ENCODE data around the gene VPS51.

The VPS51 gene

GRCh38 chr11:65095974-65096806 lies at the start of gene VPS51:
VPS51 (plus strand) TSS chr11:65096214; CDS start chr11:65096251, 37 bp downstream.
- DNase-seq (ENCODE audit: low read depth), result peak; percentile 93
- Histone ChIP-seq H3K27me3 (replicated peaks; ENCODE audit: control insufficient read depth, insufficient read depth, low read length) (no peaks in the 10 kb centered on the region), H3K36me3 (ENCODE audit: control insufficient read depth, insufficient read depth, low read length, severe bottlenecking) (no peaks in the 10 kb centered on the region), H3K4me1 (ENCODE audit: control insufficient read depth, insufficient read depth, low read length) (peaks cover 20% of the 10 kb centered on the region), H3K9me3 (ENCODE audit: control insufficient read depth, low read length) (no peaks in the 10 kb centered on the region), H3K4me3 (ENCODE audit: low read length) (peak within 1 kb of the TSS; percentile 85), H3K9ac (ENCODE audit: low read length) (peak within 1 kb of the TSS; percentile 90)

DNA sequence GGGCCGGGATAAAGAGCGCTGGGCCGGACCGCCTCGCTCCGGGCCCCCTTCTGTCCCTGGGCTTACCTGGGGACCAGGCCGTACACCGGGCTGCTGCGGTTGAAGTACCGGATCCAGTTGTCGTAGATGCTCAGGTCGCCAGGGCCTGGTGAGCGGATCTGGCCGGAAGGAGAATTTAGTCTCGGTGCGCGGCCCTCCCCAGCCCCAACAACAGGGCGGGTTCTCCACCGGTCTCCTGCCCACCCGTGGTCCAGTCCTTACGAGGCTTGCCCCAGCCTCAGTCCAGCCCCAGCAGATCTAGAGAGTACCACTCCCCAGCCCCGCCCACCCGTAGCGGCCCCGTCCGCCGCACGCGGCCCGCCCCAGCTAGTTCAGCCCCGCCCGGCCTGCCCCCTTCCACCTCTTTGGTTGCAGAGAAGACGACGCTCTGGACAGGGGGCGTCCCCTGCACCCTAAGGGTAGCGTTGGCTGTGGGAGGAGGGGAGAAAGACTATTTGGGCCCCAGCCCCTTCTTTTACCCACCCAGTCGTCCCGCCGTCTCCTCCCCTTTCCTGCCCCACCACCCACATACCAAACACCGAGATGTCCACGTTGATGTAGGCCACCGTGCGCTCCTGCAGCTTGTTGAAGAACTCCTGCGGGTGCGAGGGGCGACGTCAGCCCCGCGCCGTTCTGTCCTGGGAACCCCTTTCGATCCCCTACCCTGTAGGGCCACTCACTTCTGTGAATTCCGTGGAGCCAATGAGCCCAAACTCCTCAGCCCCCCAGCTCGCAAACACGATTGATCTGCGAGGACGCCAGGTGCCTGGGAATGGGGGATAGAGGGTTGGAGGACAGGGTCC lies 48.2 kb upstream of the VPS51 start:
- H3K36me3 ChIP-seq (ENCODE audit: control insufficient read depth, insufficient read depth, low read length, severe bottlenecking), result peaks cover 7% of the 10 kb centered on the region
- H3K9me3 ChIP-seq (ENCODE audit: control insufficient read depth, low read length), result no peaks in the 10 kb centered on the region
- peak overlapping the region; percentile 71 for H3K9ac ChIP-seq (ENCODE audit: low read length)
- no peak for DNase-seq (ENCODE audit: low read depth)
- peaks cover 17% of the 10 kb centered on the region for H3K4me1 ChIP-seq (ENCODE audit: control insufficient read depth, insufficient read depth, low read length)
- H3K4me3 ChIP-seq (ENCODE audit: low read length), result peak overlapping the region; percentile 77
- H3K27me3 ChIP-seq (replicated peaks; ENCODE audit: control insufficient read depth, insufficient read depth, low read length), result peaks cover 4% of the 10 kb centered on the region

- Histone ChIP-seq H3K9ac (ENCODE audit: low read length) (no peak overlapping the region), H3K4me3 (ENCODE audit: low read length) (no peak overlapping the region)
- DNase-seq (ENCODE audit: low read depth), result no peak
Measured at GRCh38 chr11:65051398-65051858, 44.6 kb upstream of the VPS51 start.

DNA sequence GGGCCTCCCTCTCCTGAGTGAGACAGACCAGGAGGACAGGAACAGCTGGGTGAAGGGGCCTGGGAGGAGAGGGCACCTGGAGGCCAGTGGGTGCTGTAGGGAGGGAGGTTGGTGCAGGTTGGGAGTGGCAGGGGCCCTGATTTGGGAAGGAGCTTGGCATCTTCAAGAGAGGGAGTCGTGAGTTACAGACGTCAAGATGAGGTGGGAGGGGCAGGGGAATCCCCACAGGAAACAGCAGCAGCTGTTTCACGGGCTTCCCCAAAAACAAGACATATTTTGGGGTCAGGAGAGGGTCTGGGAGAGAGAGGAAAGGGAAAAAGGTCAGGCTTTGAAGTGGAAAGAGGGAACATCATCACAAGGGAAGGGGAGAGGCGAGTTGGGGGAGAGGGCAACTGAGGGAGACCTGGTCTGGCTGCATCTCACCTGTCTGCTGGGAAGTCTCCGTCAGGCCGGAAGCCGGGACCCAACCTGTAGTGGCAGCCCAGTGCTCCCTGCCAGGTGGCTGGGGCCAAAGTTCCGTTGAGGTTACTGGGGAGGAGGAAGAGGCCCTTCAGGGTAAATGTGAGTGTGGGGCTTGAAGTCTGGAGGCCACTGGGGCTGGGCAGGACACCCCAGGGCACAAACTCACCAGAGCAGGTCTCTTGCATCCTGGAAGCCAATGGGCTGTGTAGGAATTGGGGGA lies 42.0 kb upstream of the VPS51 start:
- Histone ChIP-seq H3K4me1 (ENCODE audit: control insufficient read depth, insufficient read depth, low read length) (no peaks in the 10 kb centered on the region), H3K9me3 (ENCODE audit: control insufficient read depth, low read length) (no peaks in the 10 kb centered on the region), H3K36me3 (ENCODE audit: control insufficient read depth, insufficient read depth, low read length, severe bottlenecking) (no peaks in the 10 kb centered on the region), H3K9ac (ENCODE audit: low read length) (no peak overlapping the region), H3K4me3 (ENCODE audit: low read length) (no peak overlapping the region), H3K27me3 (replicated peaks; ENCODE audit: control insufficient read depth, insufficient read depth, low read length) (peaks cover 24% of the 10 kb centered on the region)
- DNase-seq (ENCODE audit: low read depth), result no peak

More at GRCh38 chr11:65051398-65051858, 44.6 kb upstream of the VPS51 start:
- Histone ChIP-seq H3K9me3 (ENCODE audit: control insufficient read depth, low read length) (no peaks in the 10 kb centered on the region), H3K27me3 (replicated peaks; ENCODE audit: control insufficient read depth, insufficient read depth, low read length) (peaks cover 24% of the 10 kb centered on the region), H3K4me1 (ENCODE audit: control insufficient read depth, insufficient read depth, low read length) (peaks cover 5% of the 10 kb centered on the region), H3K36me3 (ENCODE audit: control insufficient read depth, insufficient read depth, low read length, severe bottlenecking) (no peaks in the 10 kb centered on the region)

GRCh38 chr11:65055538-65055937 lies 40.5 kb upstream of the VPS51 start:
- no peak overlapping the region for H3K9ac ChIP-seq (ENCODE audit: low read length)
- H3K9me3 ChIP-seq (ENCODE audit: control insufficient read depth, low read length), result no peaks in the 10 kb centered on the region
- H3K4me3 ChIP-seq (ENCODE audit: low read length), result no peak overlapping the region
- no peaks in the 10 kb centered on the region for H3K36me3 ChIP-seq (ENCODE audit: control insufficient read depth, insufficient read depth, low read length, severe bottlenecking)
- DNase-seq (ENCODE audit: low read depth), result no peak
- H3K4me1 ChIP-seq (ENCODE audit: control insufficient read depth, insufficient read depth, low read length), result no peaks in the 10 kb centered on the region
- peaks cover 24% of the 10 kb centered on the region for H3K27me3 ChIP-seq (replicated peaks; ENCODE audit: control insufficient read depth, insufficient read depth, low read length)

DNA sequence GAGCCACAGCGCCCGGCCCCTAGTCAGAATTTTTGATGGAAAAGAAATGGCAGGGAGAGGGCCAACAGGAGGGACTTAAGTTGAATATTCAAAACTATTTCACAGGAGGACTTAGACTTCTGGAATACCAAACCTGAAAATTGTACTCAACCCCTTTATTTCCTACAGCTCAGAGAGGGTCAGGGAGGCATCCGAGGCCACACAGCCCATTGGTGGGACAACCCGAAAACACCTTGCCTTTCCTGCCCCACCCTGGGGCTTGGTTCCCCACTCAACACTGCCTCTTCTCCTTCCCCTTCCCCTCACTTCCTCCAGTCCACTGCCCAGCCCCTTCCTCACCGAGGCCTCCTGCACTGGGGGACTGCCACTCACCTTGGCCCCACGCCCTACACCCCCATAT lies 39.0 kb upstream of the VPS51 start:
- no peak for DNase-seq (ENCODE audit: low read depth)
- H3K9ac ChIP-seq (ENCODE audit: low read length), result no peak overlapping the region
- H3K36me3 ChIP-seq (ENCODE audit: control insufficient read depth, insufficient read depth, low read length, severe bottlenecking), result no peaks in the 10 kb centered on the region
- H3K4me3 ChIP-seq (ENCODE audit: low read length), result no peak overlapping the region
- no peaks in the 10 kb centered on the region for H3K4me1 ChIP-seq (ENCODE audit: control insufficient read depth, insufficient read depth, low read length)
- H3K9me3 ChIP-seq (ENCODE audit: control insufficient read depth, low read length), result no peaks in the 10 kb centered on the region
- H3K27me3 ChIP-seq (replicated peaks; ENCODE audit: control insufficient read depth, insufficient read depth, low read length), result peaks cover 24% of the 10 kb centered on the region

- no peaks in the 10 kb centered on the region for H3K4me1 ChIP-seq (ENCODE audit: control insufficient read depth, insufficient read depth, low read length)
- H3K36me3 ChIP-seq (ENCODE audit: control insufficient read depth, insufficient read depth, low read length, severe bottlenecking), result no peaks in the 10 kb centered on the region
- no peak overlapping the region for H3K4me3 ChIP-seq (ENCODE audit: low read length)
- H3K27me3 ChIP-seq (replicated peaks; ENCODE audit: control insufficient read depth, insufficient read depth, low read length), result peaks cover 23% of the 10 kb centered on the region
- DNase-seq (ENCODE audit: low read depth), result no peak
- no peak overlapping the region for H3K9ac ChIP-seq (ENCODE audit: low read length)
- no peaks in the 10 kb centered on the region for H3K9me3 ChIP-seq (ENCODE audit: control insufficient read depth, low read length)
Measured at GRCh38 chr11:65057526-65057925, 38.5 kb upstream of the VPS51 start.

DNA sequence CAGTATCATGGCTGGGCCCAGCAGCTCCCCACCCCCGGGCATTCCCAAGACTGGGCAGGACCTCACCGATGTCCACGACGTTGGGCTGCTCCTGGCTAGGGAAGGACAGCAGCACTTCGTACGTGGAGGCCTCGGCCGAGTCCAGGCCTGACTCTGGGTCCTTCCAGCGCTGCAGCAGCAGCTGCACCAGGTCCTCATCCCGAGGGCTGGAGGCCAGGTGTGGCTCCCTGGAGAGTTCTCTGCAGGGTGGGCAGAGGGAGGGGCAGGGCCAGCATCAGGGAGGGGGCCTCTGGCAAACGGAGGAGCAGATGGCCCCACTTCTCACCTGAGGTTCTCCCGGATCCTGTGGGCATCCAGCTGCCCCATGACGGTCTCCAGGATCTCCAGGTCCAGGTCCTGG lies 38.0 kb upstream of the VPS51 start:
- Histone ChIP-seq H3K4me3 (ENCODE audit: low read length) (no peak overlapping the region), H3K9ac (ENCODE audit: low read length) (no peak overlapping the region), H3K4me1 (ENCODE audit: control insufficient read depth, insufficient read depth, low read length) (no peaks in the 10 kb centered on the region), H3K9me3 (ENCODE audit: control insufficient read depth, low read length) (no peaks in the 10 kb centered on the region), H3K27me3 (replicated peaks; ENCODE audit: control insufficient read depth, insufficient read depth, low read length) (peaks cover 19% of the 10 kb centered on the region), H3K36me3 (ENCODE audit: control insufficient read depth, insufficient read depth, low read length, severe bottlenecking) (no peaks in the 10 kb centered on the region)
- DNase-seq (ENCODE audit: low read depth), result no peak

GRCh38 chr11:65058419-65059054 lies 37.5 kb upstream of the VPS51 start, which contains the start of gene NAALADL1:
NAALADL1 (minus strand) TSS chr11:65058553; CDS start chr11:65058521, 32 bp downstream.
- H3K9ac ChIP-seq (ENCODE audit: low read length), result no peak within 1 kb of the TSS
- no peak for DNase-seq (ENCODE audit: low read depth)
- H3K36me3 ChIP-seq (ENCODE audit: control insufficient read depth, insufficient read depth, low read length, severe bottlenecking), result no peaks in the 10 kb centered on the region
- no peak within 1 kb of the TSS for H3K4me3 ChIP-seq (ENCODE audit: low read length)
- no peaks in the 10 kb centered on the region for H3K9me3 ChIP-seq (ENCODE audit: control insufficient read depth, low read length)
- peaks cover 14% of the 10 kb centered on the region for H3K27me3 ChIP-seq (replicated peaks; ENCODE audit: control insufficient read depth, insufficient read depth, low read length)
- H3K4me1 ChIP-seq (ENCODE audit: control insufficient read depth, insufficient read depth, low read length), result no peaks in the 10 kb centered on the region

DNA sequence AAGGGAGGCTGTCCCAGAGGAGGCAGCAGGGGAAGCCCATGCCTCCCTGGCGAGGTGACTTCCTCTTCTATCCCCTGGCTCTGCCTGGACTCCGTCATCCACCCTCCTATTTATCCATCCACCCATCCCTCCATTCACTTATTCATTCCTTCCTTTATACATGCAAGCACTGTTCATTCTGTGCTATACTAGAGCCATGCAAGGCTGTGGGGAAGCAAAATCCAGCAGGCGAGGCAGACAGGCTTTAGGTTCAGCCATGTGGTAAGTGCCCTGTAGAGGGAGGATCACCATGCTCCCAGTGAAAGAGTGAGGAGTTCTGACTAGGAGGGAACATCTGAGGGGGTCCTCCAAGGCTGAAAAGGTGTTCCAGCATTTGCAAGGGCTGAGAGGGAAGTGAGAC lies 36.5 kb upstream of the VPS51 start:
- H3K4me1 ChIP-seq (ENCODE audit: control insufficient read depth, insufficient read depth, low read length), result no peaks in the 10 kb centered on the region
- no peak overlapping the region for H3K4me3 ChIP-seq (ENCODE audit: low read length)
- no peak for DNase-seq (ENCODE audit: low read depth)
- peaks cover 5% of the 10 kb centered on the region for H3K27me3 ChIP-seq (replicated peaks; ENCODE audit: control insufficient read depth, insufficient read depth, low read length)
- no peaks in the 10 kb centered on the region for H3K36me3 ChIP-seq (ENCODE audit: control insufficient read depth, insufficient read depth, low read length, severe bottlenecking)
- H3K9ac ChIP-seq (ENCODE audit: low read length), result no peak overlapping the region
- H3K9me3 ChIP-seq (ENCODE audit: control insufficient read depth, low read length), result no peaks in the 10 kb centered on the region

Measured in adipocyte (in vitro differentiated cells).